CD4-positive, CD25-positive, alpha-beta regulatory T cell (primary cell): Measurements from ENCODE around the gene SERP2. TPM values are rescaled to one million over a fixed set of nuclear protein-coding genes. Genes with fewer than 3 reads are reported as not detected.

Source experiments
- ATAC-seq, 2 donors: fragments of 150-1000 bp; cut with Tn5 transposase; one replicate each; pipeline ENCODE4 v1.10.0; 2021; ENCODE audit warnings: low read depth in 2 of 2, moderate number of reproducible peaks in 2 of 2, moderate library complexity in 1 of 2
- DNase-seq, 3 donors: peaks; one replicate each; pipeline versions ENCODE4 v3.0.0 to v3.0.0-alpha.2; 2012 to 2022; ENCODE audit warnings: mixed read lengths in 1 of 3
- H3K27ac ChIP-seq: one replicate; pipeline ENCODE4 v1.7.0; 2013; ENCODE audit warnings: mild to moderate bottlenecking, low read length; ENCODE audit not compliant: insufficient read depth, poor library complexity, severe bottlenecking
- H3K27me3 ChIP-seq: one replicate; pipeline ENCODE4 v1.7.0; 2013; ENCODE audit warnings: low read length; ENCODE audit not compliant: control insufficient read depth, insufficient read depth
- H3K36me3 ChIP-seq: one replicate; pipeline ENCODE4 v1.7.0; 2013; ENCODE audit warnings: mild to moderate bottlenecking, low read length, moderate library complexity; ENCODE audit not compliant: control insufficient read depth, insufficient read depth
- H3K4me1 ChIP-seq: 2 replicates; pipeline ENCODE4 v1.7.0; 2013; ENCODE audit warnings: mild to moderate bottlenecking, low read length; ENCODE audit not compliant: insufficient read depth, control insufficient read depth, poor library complexity, severe bottlenecking
- H3K4me3 ChIP-seq: one replicate; pipeline ENCODE4 v1.7.0; 2013; ENCODE audit warnings: low read depth, mild to moderate bottlenecking, low read length, moderate library complexity
- H3K9me3 ChIP-seq, 2 experiments: 1 replicate in 1 of 2; 2 replicates in 1 of 2; pipeline ENCODE4 v1.7.0; 2013; ENCODE audit warnings: low read length in 2 of 2, mild to moderate bottlenecking in 1 of 2, moderate library complexity in 1 of 2; ENCODE audit not compliant: control insufficient read depth in 2 of 2
- H3K27ac Mint-ChIP-seq, 3 donors: one replicate each; pipeline ENCODE4 v1.8.0; 2020 to 2022; ENCODE audit warnings: mild to moderate bottlenecking in 3 of 3, mixed read lengths in 3 of 3, moderate library complexity in 2 of 3
- H3K27me3 Mint-ChIP-seq: one replicate; pipeline ENCODE4 v1.8.0; 2022; ENCODE audit warnings: mild to moderate bottlenecking, mixed read lengths
- H3K36me3 Mint-ChIP-seq: one replicate; pipeline ENCODE4 v1.8.0; 2020; ENCODE audit warnings: mixed read lengths
- H3K4me1 Mint-ChIP-seq, 4 donors: one replicate each; pipeline ENCODE4 v1.8.0; 2020 to 2022; ENCODE audit warnings: mixed read lengths in 4 of 4, mild to moderate bottlenecking in 1 of 4
- H3K4me3 Mint-ChIP-seq, 4 donors: one replicate each; pipeline ENCODE4 v1.8.0; 2020 to 2022; ENCODE audit warnings: mild to moderate bottlenecking in 4 of 4, mixed read lengths in 4 of 4, moderate library complexity in 3 of 4
- H3K9me3 Mint-ChIP-seq, 7 donors: one replicate each; pipeline ENCODE4 v1.8.0; 2020 to 2022; ENCODE audit warnings: mixed read lengths in 7 of 7, mild to moderate bottlenecking in 3 of 7, moderate library complexity in 2 of 7
- polyA plus RNA-seq, 4 donors: library from polyadenylated mRNA; unstranded; fragments of 300-500 nt; fragmentation: Illumina TruSeq; gene quantifications; one replicate each; pipeline ENCODE4 v1.2.3, GENCODE V29; 2021
- total RNA-seq: library from RNA; stranded (reverse); gene quantifications from one replicate; pipeline ENCODE4 v1.2.3, GENCODE V29; 2022

The SERP2 gene
- total and polyA plus RNA-seq, 5 donors from 2014 or later = 0.48 to 2.0 (median 0.52) TPM; not detected in 2

DNA sequence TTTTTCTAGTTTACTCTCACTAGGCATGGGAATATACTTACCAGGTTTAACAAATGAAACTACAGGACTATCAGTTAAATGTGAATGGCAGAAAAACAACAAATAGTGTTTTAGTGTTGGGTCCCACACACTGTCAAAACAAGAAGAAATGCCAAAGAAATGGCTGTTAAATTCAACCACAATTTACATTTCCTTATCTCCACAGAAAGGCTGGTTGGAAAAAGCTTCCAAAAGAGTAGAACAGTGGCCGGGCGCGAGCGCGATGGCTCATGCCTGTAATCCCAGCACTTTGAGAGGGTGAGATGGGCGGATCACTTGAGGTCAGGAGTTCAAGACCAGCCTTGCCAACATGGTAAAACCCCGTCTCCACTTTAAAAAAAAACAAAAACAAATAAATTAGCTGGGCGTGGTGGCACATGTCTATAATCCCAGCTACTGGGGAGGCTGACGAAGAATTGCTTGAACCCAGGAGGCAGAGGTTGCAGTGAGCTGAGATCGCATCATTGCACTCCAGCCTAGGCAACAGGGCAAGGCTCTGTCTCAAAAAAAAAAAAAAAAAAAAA is 66.5 kb downstream of the SERP2 start:
- Mint-ChIP-seq H3K4me1 (peaks cover 17 to 28% (median 25%) of the 10 kb centered on the region in 4 donors), H3K9me3 (no peaks in the 10 kb centered on the region), H3K27ac (no peak overlapping the region), H3K36me3 (no peaks in the 10 kb centered on the region), H3K27me3 (peaks cover 43% of the 10 kb centered on the region), H3K4me3 (no peak overlapping the region)
- H3K27ac ChIP-seq = no peak overlapping the region
- DNase-seq (no peak), ATAC-seq (no peak)
- no peaks in the 10 kb centered on the region for H3K9me3 ChIP-seq
- H3K4me3 ChIP-seq = no peak overlapping the region
- H3K36me3 ChIP-seq = no peaks in the 10 kb centered on the region
- peaks cover 18% of the 10 kb centered on the region for H3K27me3 ChIP-seq
- peaks cover 28% of the 10 kb centered on the region for H3K4me1 ChIP-seq

Other genes with a start within 250 kb of the SERP2 start
- gene TSC22D1, start 202.5 kb downstream of the SERP2 start, total RNA-seq = 35.9 TPM
- 1 to 10 TPM; 4.0 to 8.1 (median 4.1) TPM for gene TSC22D1, start 202.5 kb downstream of the SERP2 start, polyA plus RNA-seq